Karpas-422 (cell line): Measurements from ENCODE around the gene POLG2. TPM values are rescaled to one million over a fixed set of nuclear protein-coding genes. Genes with fewer than 3 reads are reported as not detected.

Experiments
- small RNA-seq: library from RNA; depleted of rRNA; stranded (forward); fragments of <200 nt; gene quantifications from one replicate; pipeline ENCODE3, GENCODE V24; 2014
- total RNA-seq: library from RNA; depleted of rRNA; stranded (reverse); fragments of >200 nt; shearing (Covaris generic); gene quantifications from 2 replicates; pipeline ENCODE4 v1.2.3, GENCODE V29; 2014; ENCODE audit warnings: low replicate concordance; rRNA removed

Gene POLG2
- total RNA-seq, 1 experiment from 2014 or later, result 25.3 TPM

Small RNA genes within 50 kb of the gene (small RNA-seq; reads per million reads assigned to genes)
- not detected for gene ATP5MFP4

Other genes with a start within 250 kb of the POLG2 start
- 5.5 and 5.6 TPM in 2 replicates for gene TEX2, start 233.8 kb downstream of the POLG2 start, total RNA-seq
- 1.9 and 7.9 TPM in 2 replicates for gene PECAM1, start 106.2 kb downstream of the POLG2 start, total RNA-seq
- gene MILR1, start 47.9 kb downstream of the POLG2 start, total RNA-seq, result 104 and 156 TPM in 2 replicates
- gene DDX5, start 9.2 kb upstream of the POLG2 start, total RNA-seq, result 369 and 432 TPM in 2 replicates
- gene CEP95, start 9.9 kb upstream of the POLG2 start, total RNA-seq, result 42.2 and 62.1 TPM in 2 replicates
- gene SMURF2, start 165.3 kb upstream of the POLG2 start, total RNA-seq, result 6.1 and 8.0 TPM in 2 replicates